Measurements from ENCODE around the gene YIF1A.
"Not testable (repeated sequence)": the region's sequence is repeated elsewhere in the genome, so short reads cannot be mapped to it uniquely, and the experiment has no call there.

YIF1A gene

GRCh38 chr11:66325263-66325671 is 36.3 kb upstream of the YIF1A start:
- no peak for DNase-seq

GRCh38 chr11:66324664-66325063 is 35.7 kb upstream of the YIF1A start:
- no peak for DNase-seq

GRCh38 chr11:66323684-66324083 is 34.7 kb upstream of the YIF1A start:
- no peak for DNase-seq

- no peak for DNase-seq
Measured at GRCh38 chr11:66322732-66323427, 33.9 kb upstream of the YIF1A start.

- DNase-seq: no peak
Measured at GRCh38 chr11:66321606-66322005, 32.7 kb upstream of the YIF1A start.

GRCh38 chr11:66320748-66321147 is 31.8 kb upstream of the YIF1A start:
- DNase-seq: not testable (repeated sequence)

- not testable (repeated sequence) for DNase-seq
Measured at GRCh38 chr11:66320289-66320688, 31.3 kb upstream of the YIF1A start.

- no peak for DNase-seq
Measured at GRCh38 chr11:66318600-66318970, 29.6 kb upstream of the YIF1A start.

- DNase-seq: peak; percentile 72
Measured at GRCh38 chr11:66317723-66318599, 29.0 kb upstream of the YIF1A start.

- DNase-seq: no peak
Measured at GRCh38 chr11:66317322-66317722, 28.4 kb upstream of the YIF1A start.

GRCh38 chr11:66316849-66317251 is 27.9 kb upstream of the YIF1A start, which contains the start of gene CD248:
TSS of gene CD248 (minus strand) at chr11:66317044. CDS start at chr11:66317027, 17 bp downstream.
- DNase-seq: no peak

GRCh38 chr11:66315921-66316811 is 27.2 kb upstream of the YIF1A start:
- no peak for DNase-seq

GRCh38 chr11:66315498-66315885 is 26.5 kb upstream of the YIF1A start:
- DNase-seq: no peak

GRCh38 chr11:66314561-66315497 is 25.9 kb upstream of the YIF1A start:
- no peak for DNase-seq

GRCh38 chr11:66314186-66314501 is 25.2 kb upstream of the YIF1A start:
- DNase-seq: no peak

GRCh38 chr11:66313321-66314185 is 24.6 kb upstream of the YIF1A start:
- DNase-seq: no peak

GRCh38 chr11:66312549-66313320 is 23.8 kb upstream of the YIF1A start:
- peak; percentile 99 for DNase-seq

- peak; percentile 98 for DNase-seq
Measured at GRCh38 chr11:66311965-66312548, 23.1 kb upstream of the YIF1A start.

- no peak for DNase-seq
Measured at GRCh38 chr11:66311470-66311964, 22.6 kb upstream of the YIF1A start.

Data from hematopoietic multipotent progenitor cell treated with erythropoietin and hydrocortisone succinate and interleukin-3 and kit ligand, for 6 days (in vitro differentiated cells).